Left lung (tissue), 10 donors: ENCODE results near the gene SEL1L3. TPM values are rescaled to one million over a fixed set of nuclear protein-coding genes. Genes with fewer than 3 reads are reported as not detected.

Source experiments
- ATAC-seq: fragments of 200-7000 bp; cut with Tn5 transposase; one replicate; pipeline ENCODE4 v1.9.1; 2020; ENCODE audit warnings: moderate library complexity
- DNase-seq, 4 donors: peaks; one replicate each; pipeline ENCODE4 v3.0.0-alpha.2; 2013 to 2020
- H3K27ac ChIP-seq, 2 donors: fragments of 200-600 bp; sonication (generic) in 1 of 2; one replicate each; pipeline versions ENCODE4 v1.5.0 to v1.8.0; 2020 to 2021
- H3K27me3 ChIP-seq, 2 donors: fragments of 200-600 bp; sonication (generic) in 1 of 2; one replicate each; pipeline versions ENCODE4 v1.5.0 to v1.8.0; 2020 to 2021
- H3K36me3 ChIP-seq, 2 donors: fragments of 200-600 bp; sonication (generic) in 1 of 2; one replicate each; pipeline versions ENCODE4 v1.5.0 to v1.8.0; 2020 to 2021
- H3K4me1 ChIP-seq, 2 donors: fragments of 200-600 bp; one replicate each; pipeline ENCODE4 v1.8.0; 2021
- H3K4me3 ChIP-seq, 2 donors: fragments of 200-600 bp; sonication (generic) in 1 of 2; one replicate each; pipeline versions ENCODE4 v1.5.0 to v1.8.0; 2020 to 2021; ENCODE audit warnings: mild to moderate bottlenecking in 1 of 2
- H3K9me3 ChIP-seq, 2 donors: fragments of 200-600 bp; sonication (generic) in 1 of 2; one replicate each; pipeline versions ENCODE4 v1.5.0 to v1.8.0; 2020 to 2021
- intact Hi-C, 2 donors: fragments of 100-400 bp; cut with DNase I; formaldehyde crosslinking; loops; one replicate each; pipeline versions ENCODE4 v1.11.2 to v1.14.2; 2022
- polyA plus RNA-seq, 6 donors: library from polyadenylated mRNA; unstranded; fragments of 120-200 nt; gene quantifications; one replicate each; pipeline ENCODE4 v1.2.1, GENCODE V29; 2013; ENCODE audit not compliant: insufficient read length in 6 of 6
- total RNA-seq, 2 donors: library from RNA; stranded (reverse); fragmentation: NEBNext Ultra II Directional; extraction: Animal tissue kit (Norgen Biotek cat#: 25700); gene quantifications; one replicate each; pipeline ENCODE4 v1.2.1, GENCODE V29; 2021
- TF ChIP-seq, protein P1 (sequence below), 2 donors: fragments of 200-600 bp; sonication (generic) in 1 of 2; IDR thresholded peaks; one replicate each; pipeline versions ENCODE4 v1.5.0 to v1.8.0; 2021; ENCODE audit warnings: antibody characterized with exemption in 2 of 2
- donor health status: DM: no; HTN: yes; CAD: no.
- donor health status: DM: no; HTN: no; CAD: no.

The SEL1L3 gene
- total and polyA plus RNA-seq, 8 donors: 88.1 to 191 (median 114) TPM

DNA sequence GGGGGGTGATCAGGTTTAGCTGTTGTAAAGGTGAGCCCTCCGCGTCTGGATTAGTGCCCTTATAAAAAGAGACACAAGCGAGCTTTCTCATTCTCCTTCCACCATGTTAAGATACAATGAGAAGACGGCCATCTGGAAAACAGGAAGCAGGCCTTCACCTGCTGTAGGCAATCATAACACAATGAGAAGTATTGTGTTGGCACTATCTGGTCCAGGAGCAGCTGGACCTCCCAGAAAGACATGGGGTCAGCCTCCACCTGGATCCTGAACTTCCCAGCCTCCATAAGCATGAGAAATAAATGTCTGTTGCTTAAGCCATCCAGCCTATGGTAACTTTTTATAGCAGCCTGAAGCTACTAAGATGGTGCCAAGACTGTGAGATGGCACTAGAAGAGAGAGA lies 42.6 kb upstream of the SEL1L3 start:
- TF ChIP-seq, protein P1, sequence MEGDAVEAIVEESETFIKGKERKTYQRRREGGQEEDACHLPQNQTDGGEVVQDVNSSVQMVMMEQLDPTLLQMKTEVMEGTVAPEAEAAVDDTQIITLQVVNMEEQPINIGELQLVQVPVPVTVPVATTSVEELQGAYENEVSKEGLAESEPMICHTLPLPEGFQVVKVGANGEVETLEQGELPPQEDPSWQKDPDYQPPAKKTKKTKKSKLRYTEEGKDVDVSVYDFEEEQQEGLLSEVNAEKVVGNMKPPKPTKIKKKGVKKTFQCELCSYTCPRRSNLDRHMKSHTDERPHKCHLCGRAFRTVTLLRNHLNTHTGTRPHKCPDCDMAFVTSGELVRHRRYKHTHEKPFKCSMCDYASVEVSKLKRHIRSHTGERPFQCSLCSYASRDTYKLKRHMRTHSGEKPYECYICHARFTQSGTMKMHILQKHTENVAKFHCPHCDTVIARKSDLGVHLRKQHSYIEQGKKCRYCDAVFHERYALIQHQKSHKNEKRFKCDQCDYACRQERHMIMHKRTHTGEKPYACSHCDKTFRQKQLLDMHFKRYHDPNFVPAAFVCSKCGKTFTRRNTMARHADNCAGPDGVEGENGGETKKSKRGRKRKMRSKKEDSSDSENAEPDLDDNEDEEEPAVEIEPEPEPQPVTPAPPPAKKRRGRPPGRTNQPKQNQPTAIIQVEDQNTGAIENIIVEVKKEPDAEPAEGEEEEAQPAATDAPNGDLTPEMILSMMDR (IDR thresholded peaks at IDR 0.05): no peak

DNA sequence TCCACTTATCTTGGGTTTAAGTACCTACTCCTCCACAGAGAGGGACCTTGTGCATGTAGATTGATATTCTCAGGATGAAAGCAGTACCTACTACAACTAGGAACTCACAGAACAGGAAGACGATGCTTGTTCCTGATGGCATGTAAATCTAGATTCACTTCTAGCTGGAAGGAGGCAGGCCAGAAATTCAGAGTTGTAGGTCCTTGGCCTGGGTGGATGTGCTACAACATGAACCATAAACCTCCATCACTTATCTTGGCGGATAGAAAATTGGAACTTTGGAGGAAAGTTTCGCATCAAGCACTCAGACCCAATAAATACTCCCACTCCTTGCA lies 41.9 kb upstream of the SEL1L3 start:
- no peak overlapping the region for H3K4me3 ChIP-seq
- no peak for DNase-seq
- H3K36me3 ChIP-seq: no peaks in the 10 kb centered on the region
- TF ChIP-seq, protein P1 (IDR thresholded peaks at IDR 0.05): no peak
- no peak for ATAC-seq
- no peaks in the 10 kb centered on the region for H3K9me3 ChIP-seq
- no peaks in the 10 kb centered on the region for H3K27me3 ChIP-seq
- H3K4me1 ChIP-seq: no peaks in the 10 kb centered on the region
- intact Hi-C loops: no loop called here
- H3K27ac ChIP-seq: no peak overlapping the region

More for the DNA sequence above, 42.6 kb upstream of the SEL1L3 start:
- Histone ChIP-seq H3K4me3 (no peak overlapping the region), H3K36me3 (no peaks in the 10 kb centered on the region), H3K27ac (no peak overlapping the region), H3K9me3 (no peaks in the 10 kb centered on the region), H3K4me1 (no peaks in the 10 kb centered on the region), H3K27me3 (no peaks in the 10 kb centered on the region)
- DNase-seq: no peak
- ATAC-seq: no peak
- intact Hi-C loops: no loop called here

DNA sequence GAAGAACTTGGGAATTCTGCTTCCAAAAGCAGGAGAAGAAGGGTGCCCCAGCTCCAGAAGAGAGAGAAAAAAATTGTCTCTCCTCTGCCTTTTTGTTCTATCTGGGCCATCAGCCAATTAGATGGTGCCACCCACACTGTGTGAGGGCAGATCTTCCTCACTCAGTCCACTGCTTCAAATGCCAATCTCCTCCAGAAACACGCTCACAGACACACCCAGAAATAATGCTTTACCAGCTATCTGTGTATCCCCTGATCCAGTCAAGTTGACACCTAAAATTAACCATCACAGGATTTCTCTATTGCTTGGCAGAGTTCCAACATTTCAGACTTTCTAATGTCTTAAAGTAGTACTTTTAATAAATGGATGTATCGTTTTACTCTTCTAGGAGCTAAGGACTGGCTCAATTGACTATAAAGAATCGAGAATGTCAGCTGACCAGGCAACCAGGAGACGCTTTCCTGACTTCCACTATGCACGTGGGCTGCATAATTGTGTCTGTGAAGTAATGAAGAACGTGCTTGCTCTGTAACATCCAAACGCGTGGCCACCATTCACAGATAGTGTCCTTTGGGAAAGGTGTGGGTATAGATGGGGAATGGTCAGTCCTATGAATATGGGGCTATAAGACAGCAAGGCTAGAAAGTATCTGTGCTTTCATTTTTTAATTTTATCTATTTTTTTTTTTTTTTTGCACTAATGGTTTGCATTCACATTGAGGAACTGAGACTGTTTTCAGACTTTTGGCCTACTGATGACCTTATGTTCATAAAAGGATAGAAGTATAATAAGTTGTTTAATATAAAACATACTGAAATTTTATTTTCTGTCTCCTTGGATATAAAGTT lies 41.3 kb upstream of the SEL1L3 start:
- Histone ChIP-seq H3K36me3 (no peaks in the 10 kb centered on the region), H3K9me3 (no peaks in the 10 kb centered on the region), H3K27me3 (no peaks in the 10 kb centered on the region), H3K4me1 (no peaks in the 10 kb centered on the region), H3K4me3 (no peak overlapping the region), H3K27ac (no peak overlapping the region)
- intact Hi-C loops: no loop called here
- no peak for DNase-seq
- TF ChIP-seq, protein P1 (IDR thresholded peaks at IDR 0.05): no peak
- ATAC-seq: peak; percentile 23

DNA sequence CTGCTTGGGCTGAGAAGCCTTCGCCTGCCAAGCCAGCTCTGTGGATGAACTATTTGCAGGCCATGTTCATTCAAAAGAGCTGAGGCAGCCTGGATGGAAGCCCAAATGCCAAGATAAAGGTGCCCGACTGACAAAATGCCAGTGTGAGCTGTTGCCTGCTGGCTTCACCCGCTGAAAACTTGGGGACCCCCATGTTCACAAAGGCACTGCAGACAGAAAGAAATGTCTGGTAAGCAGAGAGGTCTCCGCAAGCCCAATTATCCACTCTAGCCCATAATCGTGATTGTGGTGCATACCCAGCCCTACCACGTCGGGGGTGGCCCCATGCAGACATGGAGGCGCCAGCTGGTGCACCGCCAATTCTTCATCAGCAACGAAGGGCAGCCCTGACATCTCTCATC lies 38.2 kb upstream of the SEL1L3 start:
- Histone ChIP-seq H3K27ac (no peak overlapping the region), H3K27me3 (no peaks in the 10 kb centered on the region), H3K4me3 (no peak overlapping the region), H3K36me3 (no peaks in the 10 kb centered on the region), H3K9me3 (no peaks in the 10 kb centered on the region), H3K4me1 (no peaks in the 10 kb centered on the region)
- no peak for ATAC-seq
- DNase-seq: no peak
- TF ChIP-seq, protein P1 (IDR thresholded peaks at IDR 0.05): no peak
- intact Hi-C loops: no loop called here

DNA sequence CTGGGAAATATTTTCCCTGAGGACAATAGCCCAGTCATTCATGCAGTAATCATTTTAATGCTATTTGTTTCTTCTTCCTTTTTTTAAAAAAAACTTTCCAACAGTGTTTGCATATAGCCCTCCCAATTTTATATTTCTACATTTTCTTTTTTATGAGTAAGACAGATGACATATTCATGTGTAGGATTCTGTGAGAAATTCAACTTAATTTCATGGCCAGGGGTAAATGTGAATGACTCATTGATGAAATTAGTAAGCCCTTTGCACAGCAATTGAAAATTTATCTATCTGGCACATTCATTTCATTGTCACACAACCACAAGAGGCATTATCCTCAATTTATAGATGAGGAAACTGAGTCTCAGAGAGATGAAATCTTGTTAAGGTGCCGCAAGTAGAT lies 37.5 kb upstream of the SEL1L3 start:
- intact Hi-C loops: no loop called here
- ATAC-seq (no peak), DNase-seq (no peak)
- Histone ChIP-seq H3K4me3 (no peak overlapping the region), H3K4me1 (no peaks in the 10 kb centered on the region), H3K27me3 (no peaks in the 10 kb centered on the region), H3K27ac (no peak overlapping the region), H3K36me3 (no peaks in the 10 kb centered on the region), H3K9me3 (no peaks in the 10 kb centered on the region)
- TF ChIP-seq, protein P1 (IDR thresholded peaks at IDR 0.05): no peak
